RWPE1 (cell line): ENCODE results near the gene FBXW4.
"Not testable (repeated sequence)": the region's sequence is repeated elsewhere in the genome, so short reads cannot be mapped to it uniquely, and the experiment has no call there.

Experiments used
- CTCF ChIA-PET: fragments of 350-600 bp; sonication (Branson Sonifier 250); formaldehyde crosslinking; extraction: SDS; loops from one replicate; lab custom pipeline; 2021; lab: Yijun Ruan, JAX
- POLR2A ChIA-PET: fragments of 400-600 bp; formaldehyde crosslinking; extraction: SDS; loops from one replicate; lab custom pipeline; 2020; ENCODE audit warnings: antibody characterized with exemption; ENCODE audit not compliant: low non-redundant PET; lab: Yijun Ruan, JAX
- DNase-seq: peaks from one replicate; pipeline ENCODE4 v3.0.0; 2012; ENCODE audit warnings: low spot score
- H3K27ac ChIP-seq: fragments of 450-650 bp; 2 replicates; pipeline ENCODE4 v1.5.1; 2017
- TF ChIP-seq, protein P1 (sequence below): fragments of 450-650 bp; conservative IDR thresholded peaks from 2 replicates; pipeline ENCODE4 v1.5.1; 2017; ENCODE audit warnings: low read depth, mild to moderate bottlenecking

FBXW4 gene

DNA sequence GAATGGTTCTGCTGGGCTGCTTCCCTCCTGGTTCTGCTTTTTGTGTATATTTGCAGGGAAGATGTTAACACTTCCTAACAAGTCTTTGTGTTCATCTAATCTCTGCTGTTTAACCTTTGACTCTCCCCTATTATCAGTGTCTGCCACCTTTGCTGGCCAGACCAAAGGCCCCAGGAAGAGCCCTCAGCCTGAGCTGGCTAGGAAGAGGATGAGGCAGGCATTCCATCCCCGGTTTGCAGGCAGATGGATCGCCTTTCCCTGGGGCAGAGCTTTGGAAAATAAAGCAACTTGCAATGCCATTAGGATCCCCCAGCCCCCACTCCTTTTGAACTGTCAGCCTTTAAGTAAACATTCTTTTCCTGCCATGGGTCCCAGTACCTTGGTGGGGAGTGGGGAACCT is 87.8 kb downstream of the FBXW4 start:
- H3K27ac ChIP-seq, result no peak overlapping the region
- ChIA-PET CTCF (no interaction called here), POLR2A (no interaction called here)
- TF ChIP-seq, protein P1, sequence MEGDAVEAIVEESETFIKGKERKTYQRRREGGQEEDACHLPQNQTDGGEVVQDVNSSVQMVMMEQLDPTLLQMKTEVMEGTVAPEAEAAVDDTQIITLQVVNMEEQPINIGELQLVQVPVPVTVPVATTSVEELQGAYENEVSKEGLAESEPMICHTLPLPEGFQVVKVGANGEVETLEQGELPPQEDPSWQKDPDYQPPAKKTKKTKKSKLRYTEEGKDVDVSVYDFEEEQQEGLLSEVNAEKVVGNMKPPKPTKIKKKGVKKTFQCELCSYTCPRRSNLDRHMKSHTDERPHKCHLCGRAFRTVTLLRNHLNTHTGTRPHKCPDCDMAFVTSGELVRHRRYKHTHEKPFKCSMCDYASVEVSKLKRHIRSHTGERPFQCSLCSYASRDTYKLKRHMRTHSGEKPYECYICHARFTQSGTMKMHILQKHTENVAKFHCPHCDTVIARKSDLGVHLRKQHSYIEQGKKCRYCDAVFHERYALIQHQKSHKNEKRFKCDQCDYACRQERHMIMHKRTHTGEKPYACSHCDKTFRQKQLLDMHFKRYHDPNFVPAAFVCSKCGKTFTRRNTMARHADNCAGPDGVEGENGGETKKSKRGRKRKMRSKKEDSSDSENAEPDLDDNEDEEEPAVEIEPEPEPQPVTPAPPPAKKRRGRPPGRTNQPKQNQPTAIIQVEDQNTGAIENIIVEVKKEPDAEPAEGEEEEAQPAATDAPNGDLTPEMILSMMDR, result no peak
- DNase-seq, result no peak

DNA sequence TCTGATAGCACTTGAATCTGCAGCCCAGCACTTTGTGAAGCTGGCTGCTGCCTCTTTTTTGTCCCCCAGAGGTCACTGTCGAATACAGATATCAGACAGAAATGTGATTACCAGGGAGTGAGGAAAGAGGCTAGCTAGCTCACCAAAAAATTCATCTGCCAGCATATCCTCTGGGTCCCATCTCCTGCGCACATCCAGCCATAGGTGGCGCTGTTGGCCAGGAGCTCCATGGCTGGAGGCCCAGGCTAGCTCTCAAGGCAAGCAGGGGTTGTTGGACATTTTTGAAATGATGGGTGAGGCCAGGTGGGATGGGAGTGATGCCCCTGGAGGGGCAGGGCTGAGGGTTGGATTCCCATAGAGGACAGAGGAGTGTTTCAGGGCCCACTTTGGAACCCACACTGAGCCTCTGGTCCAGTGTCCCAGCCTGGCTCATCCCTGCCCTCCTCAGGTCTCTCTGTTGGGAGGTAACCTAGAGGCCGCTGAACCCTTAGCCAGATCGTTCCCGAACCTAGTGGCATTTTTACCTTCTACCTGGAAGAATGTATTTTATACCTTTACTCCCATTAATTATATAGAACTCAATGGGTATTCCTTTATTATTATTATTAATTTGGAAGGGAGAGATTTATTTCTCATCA is 92.1 kb downstream of the FBXW4 start:
- no peak overlapping the region for H3K27ac ChIP-seq
- peak; percentile 77 for DNase-seq
- POLR2A ChIA-PET, result no interaction called here
- CTCF ChIA-PET, result interaction anchor here (0.5 to 2.9 kb wide), 13 partner anchors 10 to 389 kb away, joined by 3 to 18 read pairs (median 4); partner anchors contain the start of genes DPCD and POLL
- TF ChIP-seq, protein P1, result peak; percentile 73

GRCh38 chr10:101601541-101601940 is 93.4 kb downstream of the FBXW4 start:
- TF ChIP-seq, protein P1, result no peak
- ChIA-PET POLR2A (no interaction called here), CTCF (interaction anchor here (0.5 to 1.0 kb wide), 2 partner anchors 21 to 415 kb away, joined by 3 to 4 read pairs; no protein-coding TSS in a partner anchor)
- H3K27ac ChIP-seq, result no peak overlapping the region
- no peak for DNase-seq

GRCh38 chr10:101597091-101597900 is 97.7 kb downstream of the FBXW4 start:
- ChIA-PET CTCF (interaction anchor here (0.6 kb wide), 1 partner anchor 51 kb away, joined by 3 read pairs; no protein-coding TSS in a partner anchor), POLR2A (no interaction called here)
- DNase-seq, result no peak
- H3K27ac ChIP-seq, result no peak overlapping the region
- TF ChIP-seq, protein P1, result no peak

- ChIA-PET CTCF (no interaction called here), POLR2A (no interaction called here)
- no peak overlapping the region for H3K27ac ChIP-seq
- DNase-seq, result no peak
- TF ChIP-seq, protein P1, result no peak
These were observed 99.2 kb downstream of the FBXW4 start for GRCh38 chr10:101595591-101596433.

- CTCF ChIA-PET, H3K27ac ChIP-seq, DNase-seq, POLR2A ChIA-PET: not testable (repeated sequence)
These were observed 101.6 kb downstream of the FBXW4 start for GRCh38 chr10:101593331-101593730.
